Gastrocnemius medialis (tissue), 4 donors: ENCODE data around the gene EGFL7.

Source experiments
- CTCF ChIP-seq, 5 experiments: fragments of 450-650 bp in 3 of 5; fragments of 200-600 bp in 2 of 5; sonication (generic) in 2 of 5; IDR thresholded peaks in 4 of 5; conservative IDR thresholded peaks in 1 of 5; 1 replicate in 4 of 5; 2 replicates in 1 of 5; pipeline ENCODE4 v1.5.1; 2016 to 2019; ENCODE audit warnings: antibody characterized with exemption in 5 of 5, mild to moderate bottlenecking in 3 of 5, moderate library complexity in 3 of 5
- POLR2A ChIP-seq, 2 donors: fragments of 450-650 bp; IDR thresholded peaks; one replicate each; pipeline ENCODE4 v1.6.1; 2017; ENCODE audit warnings: antibody characterized with exemption in 2 of 2, mild to moderate bottlenecking in 2 of 2, moderate library complexity in 2 of 2

- no peak for TF ChIP-seq POLR2A (IDR thresholded peaks at IDR 0.05)
- no peak for TF ChIP-seq CTCF (IDR thresholded peaks at IDR 0.05 in 4 of 5, conservative IDR thresholded peaks at IDR 0.05 in 1 of 5)
Measured at GRCh38 chr9:136685216-136685615, 22.5 kb downstream of the EGFL7 start.
